LNCAP (cell line): ENCODE data around the gene ASTL.

Experiments
- TF ChIP-seq, protein P1 (sequence below): fragments of 450-650 bp; IDR thresholded peaks from 2 replicates; pipeline ENCODE4 v1.5.1; 2017; ENCODE audit warnings: mild to moderate bottlenecking

The ASTL gene

DNA sequence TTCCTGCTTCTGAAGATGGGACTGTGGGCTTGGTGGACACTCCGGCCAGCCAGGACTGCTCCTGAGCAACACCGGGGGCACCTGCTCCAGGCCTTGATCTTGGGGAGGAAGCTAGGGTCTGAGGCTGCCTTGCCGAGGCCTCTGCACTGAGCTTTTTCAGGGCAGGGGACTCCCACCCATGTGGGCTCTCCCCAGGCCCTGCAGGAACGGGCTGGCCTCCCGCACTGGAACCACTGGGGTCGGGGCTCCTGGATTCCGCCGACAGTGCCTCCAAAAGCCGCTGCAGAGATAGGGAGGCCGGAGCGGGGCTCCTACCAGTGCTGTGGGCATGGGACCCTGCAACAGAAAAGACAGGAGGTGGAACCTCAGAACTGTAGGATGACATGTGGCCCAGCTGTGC, 14.4 kb downstream of the ASTL start:
- TF ChIP-seq, protein P1, sequence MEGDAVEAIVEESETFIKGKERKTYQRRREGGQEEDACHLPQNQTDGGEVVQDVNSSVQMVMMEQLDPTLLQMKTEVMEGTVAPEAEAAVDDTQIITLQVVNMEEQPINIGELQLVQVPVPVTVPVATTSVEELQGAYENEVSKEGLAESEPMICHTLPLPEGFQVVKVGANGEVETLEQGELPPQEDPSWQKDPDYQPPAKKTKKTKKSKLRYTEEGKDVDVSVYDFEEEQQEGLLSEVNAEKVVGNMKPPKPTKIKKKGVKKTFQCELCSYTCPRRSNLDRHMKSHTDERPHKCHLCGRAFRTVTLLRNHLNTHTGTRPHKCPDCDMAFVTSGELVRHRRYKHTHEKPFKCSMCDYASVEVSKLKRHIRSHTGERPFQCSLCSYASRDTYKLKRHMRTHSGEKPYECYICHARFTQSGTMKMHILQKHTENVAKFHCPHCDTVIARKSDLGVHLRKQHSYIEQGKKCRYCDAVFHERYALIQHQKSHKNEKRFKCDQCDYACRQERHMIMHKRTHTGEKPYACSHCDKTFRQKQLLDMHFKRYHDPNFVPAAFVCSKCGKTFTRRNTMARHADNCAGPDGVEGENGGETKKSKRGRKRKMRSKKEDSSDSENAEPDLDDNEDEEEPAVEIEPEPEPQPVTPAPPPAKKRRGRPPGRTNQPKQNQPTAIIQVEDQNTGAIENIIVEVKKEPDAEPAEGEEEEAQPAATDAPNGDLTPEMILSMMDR: no peak

DNA sequence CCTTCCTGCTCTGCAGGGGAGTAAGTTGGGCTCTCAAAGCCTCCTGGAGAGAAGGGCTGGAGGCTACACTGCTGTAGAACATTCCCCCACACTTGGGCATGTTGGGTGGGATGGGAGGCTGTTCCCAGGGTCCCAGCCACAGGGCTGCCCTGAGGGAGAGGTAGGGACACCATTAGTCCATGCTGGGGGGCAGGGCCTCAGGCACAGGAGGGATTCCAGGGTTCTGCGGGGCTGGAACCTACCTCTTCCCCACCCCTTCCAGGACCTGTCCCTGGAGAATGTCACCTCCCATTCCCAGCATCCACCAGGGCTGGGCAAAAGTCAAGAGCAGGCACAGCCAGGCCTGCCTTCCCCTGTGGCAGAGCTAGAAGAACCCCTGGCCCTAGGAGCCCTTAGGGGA, 15.0 kb downstream of the ASTL start:
- TF ChIP-seq, protein P1: no peak

DNA sequence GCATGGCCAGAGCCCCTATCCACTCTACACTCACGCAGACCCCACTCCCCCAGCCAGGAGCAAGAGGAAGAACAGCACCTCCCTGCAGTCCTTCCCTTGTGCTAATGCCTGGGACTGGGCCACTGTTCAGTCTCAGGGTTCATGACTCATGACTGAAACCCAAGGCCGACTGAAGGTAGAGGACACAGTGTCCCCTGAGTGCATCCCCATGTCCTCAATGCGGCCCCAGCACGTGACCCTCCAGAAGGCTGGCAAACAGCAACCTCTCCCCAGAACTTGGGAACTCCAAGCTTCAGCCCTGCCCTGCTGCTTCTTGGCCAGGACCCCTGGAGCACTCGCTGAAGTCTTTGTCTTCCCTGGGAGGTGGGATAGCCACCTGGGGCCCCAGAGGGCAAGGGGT, 15.9 kb downstream of the ASTL start:
- TF ChIP-seq, protein P1: no peak

- TF ChIP-seq, protein P1: no peak
Measured at GRCh38 chr2:96121414-96121813, 16.9 kb downstream of the ASTL start.

DNA sequence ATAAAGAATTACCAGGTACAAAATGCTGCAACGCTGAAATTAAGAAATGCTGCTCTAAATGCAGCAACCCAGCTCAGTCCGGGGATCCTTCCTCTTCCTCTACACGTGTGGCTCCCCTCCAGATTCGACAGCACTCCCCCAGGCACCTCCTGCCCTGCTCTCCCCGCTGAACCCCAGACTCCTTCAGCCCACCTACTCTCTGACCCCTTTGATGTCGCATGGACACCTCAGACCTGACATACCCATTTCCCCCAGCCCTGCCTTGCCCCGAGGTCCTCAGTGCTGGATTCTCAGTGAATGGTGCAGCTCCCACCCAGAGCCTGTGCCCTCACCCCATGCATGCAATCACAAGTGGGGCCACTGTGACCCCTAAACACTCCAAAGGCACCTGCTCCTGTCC, 17.3 kb downstream of the ASTL start:
- TF ChIP-seq, protein P1: no peak

- TF ChIP-seq, protein P1: no peak
Measured at GRCh38 chr2:96120091-96120720, 18.1 kb downstream of the ASTL start.

GRCh38 chr2:96119389-96119751, 18.9 kb downstream of the ASTL start:
- TF ChIP-seq, protein P1: no peak
